Measurements from ENCODE around the gene PCDHGB5.

- TF ChIP-seq CTCF (IDR thresholded peaks at IDR 0.05; ENCODE audit: poor library complexity), result no peak
- TF ChIP-seq EZH2phosphoT487 (IDR thresholded peaks at IDR 0.05; ENCODE audit: low read depth, severe bottlenecking, unreplicated experiment), result no peak
Measured at GRCh38 chr5:141399555-141400258, 2.0 kb downstream of the PCDHGB5 start.
